ENCODE measurements around the gene GLMN.

The GLMN gene

DNA sequence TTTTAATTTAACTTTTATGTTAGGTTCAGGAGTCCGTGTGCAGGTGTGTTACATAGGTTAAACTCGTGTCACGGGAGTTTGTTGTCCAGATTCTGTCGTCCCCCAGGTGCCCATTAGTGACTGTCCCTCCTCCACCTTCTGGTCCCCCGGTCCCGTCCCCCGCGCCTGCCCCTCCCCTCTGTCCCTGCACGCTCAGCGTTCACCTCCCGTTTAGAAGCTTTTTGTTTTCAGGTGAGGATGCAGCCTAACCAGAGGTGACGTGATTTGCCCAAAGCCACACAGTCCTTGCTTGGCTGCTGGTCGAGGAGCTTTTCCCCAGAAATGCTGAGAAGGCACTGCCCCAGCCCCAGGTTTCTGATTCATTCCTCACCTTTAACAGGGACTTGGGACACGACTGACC, 80.2 kb downstream of the GLMN start:
- TF ChIP-seq FOXP2 (optimal IDR thresholded peaks at IDR 0.05; ENCODE audit: borderline replicate concordance, extremely low read depth, extremely low read length, insufficient read depth) (no peak), SIN3A (IDR thresholded peaks at IDR 0.05; ENCODE audit: borderline replicate concordance, insufficient read depth, low read length) (no peak), TAF1 (IDR thresholded peaks at IDR 0.05; ENCODE audit: borderline replicate concordance, insufficient read depth, low read length) (no peak), POLR2AphosphoS5 (IDR thresholded peaks at IDR 0.05; ENCODE audit: low read depth, low read length) (no peak)
- TF ChIP-seq, protein P1, sequence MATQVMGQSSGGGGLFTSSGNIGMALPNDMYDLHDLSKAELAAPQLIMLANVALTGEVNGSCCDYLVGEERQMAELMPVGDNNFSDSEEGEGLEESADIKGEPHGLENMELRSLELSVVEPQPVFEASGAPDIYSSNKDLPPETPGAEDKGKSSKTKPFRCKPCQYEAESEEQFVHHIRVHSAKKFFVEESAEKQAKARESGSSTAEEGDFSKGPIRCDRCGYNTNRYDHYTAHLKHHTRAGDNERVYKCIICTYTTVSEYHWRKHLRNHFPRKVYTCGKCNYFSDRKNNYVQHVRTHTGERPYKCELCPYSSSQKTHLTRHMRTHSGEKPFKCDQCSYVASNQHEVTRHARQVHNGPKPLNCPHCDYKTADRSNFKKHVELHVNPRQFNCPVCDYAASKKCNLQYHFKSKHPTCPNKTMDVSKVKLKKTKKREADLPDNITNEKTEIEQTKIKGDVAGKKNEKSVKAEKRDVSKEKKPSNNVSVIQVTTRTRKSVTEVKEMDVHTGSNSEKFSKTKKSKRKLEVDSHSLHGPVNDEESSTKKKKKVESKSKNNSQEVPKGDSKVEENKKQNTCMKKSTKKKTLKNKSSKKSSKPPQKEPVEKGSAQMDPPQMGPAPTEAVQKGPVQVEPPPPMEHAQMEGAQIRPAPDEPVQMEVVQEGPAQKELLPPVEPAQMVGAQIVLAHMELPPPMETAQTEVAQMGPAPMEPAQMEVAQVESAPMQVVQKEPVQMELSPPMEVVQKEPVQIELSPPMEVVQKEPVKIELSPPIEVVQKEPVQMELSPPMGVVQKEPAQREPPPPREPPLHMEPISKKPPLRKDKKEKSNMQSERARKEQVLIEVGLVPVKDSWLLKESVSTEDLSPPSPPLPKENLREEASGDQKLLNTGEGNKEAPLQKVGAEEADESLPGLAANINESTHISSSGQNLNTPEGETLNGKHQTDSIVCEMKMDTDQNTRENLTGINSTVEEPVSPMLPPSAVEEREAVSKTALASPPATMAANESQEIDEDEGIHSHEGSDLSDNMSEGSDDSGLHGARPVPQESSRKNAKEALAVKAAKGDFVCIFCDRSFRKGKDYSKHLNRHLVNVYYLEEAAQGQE (IDR thresholded peaks at IDR 0.05; ENCODE audit: insufficient read depth in 1 of 2, low read depth in 2 of 2, low read length in 2 of 2) = no peak

GRCh38 chr1:92217721-92218120, 81.1 kb downstream of the GLMN start, which contains the start of gene C1orf146:
Gene C1orf146 (plus strand): TSS chr1:92217915. CDS start chr1:92231421, 13,506 bp downstream.
- no peak for TF ChIP-seq TAF1 (IDR thresholded peaks at IDR 0.05; ENCODE audit: borderline replicate concordance, insufficient read depth, low read length)
- TF ChIP-seq SIN3A (IDR thresholded peaks at IDR 0.05; ENCODE audit: borderline replicate concordance, insufficient read depth, low read length) = no peak
- no peak for TF ChIP-seq FOXP2 (optimal IDR thresholded peaks at IDR 0.05; ENCODE audit: borderline replicate concordance, extremely low read depth, extremely low read length, insufficient read depth)
- no peak for TF ChIP-seq POLR2AphosphoS5 (IDR thresholded peaks at IDR 0.05; ENCODE audit: low read depth, low read length)
- TF ChIP-seq, protein P1 (IDR thresholded peaks at IDR 0.05; ENCODE audit: insufficient read depth in 1 of 2, low read depth in 2 of 2, low read length in 2 of 2) = no peak

GRCh38 chr1:92211166-92211565, 87.6 kb downstream of the GLMN start:
- no peak for TF ChIP-seq POLR2AphosphoS5 (IDR thresholded peaks at IDR 0.05; ENCODE audit: low read depth, low read length)
- no peak for TF ChIP-seq FOXP2 (optimal IDR thresholded peaks at IDR 0.05; ENCODE audit: borderline replicate concordance, extremely low read depth, extremely low read length, insufficient read depth)
- no peak for TF ChIP-seq SIN3A (IDR thresholded peaks at IDR 0.05; ENCODE audit: borderline replicate concordance, insufficient read depth, low read length)
- TF ChIP-seq, protein P1 (IDR thresholded peaks at IDR 0.05; ENCODE audit: insufficient read depth in 1 of 2, low read depth in 2 of 2, low read length in 2 of 2) = no peak
- no peak for TF ChIP-seq TAF1 (IDR thresholded peaks at IDR 0.05; ENCODE audit: borderline replicate concordance, insufficient read depth, low read length)

GRCh38 chr1:92210701-92211100, 88.1 kb downstream of the GLMN start:
- TF ChIP-seq, protein P1 (IDR thresholded peaks at IDR 0.05; ENCODE audit: insufficient read depth in 1 of 2, low read depth in 2 of 2, low read length in 2 of 2) = no peak

GRCh38 chr1:92203105-92203504, 95.7 kb downstream of the GLMN start:
- TF ChIP-seq POLR2AphosphoS5 (IDR thresholded peaks at IDR 0.05; ENCODE audit: low read depth, low read length) (no peak), FOXP2 (optimal IDR thresholded peaks at IDR 0.05; ENCODE audit: borderline replicate concordance, extremely low read depth, extremely low read length, insufficient read depth) (no peak), TAF1 (IDR thresholded peaks at IDR 0.05; ENCODE audit: borderline replicate concordance, insufficient read depth, low read length) (no peak), SIN3A (IDR thresholded peaks at IDR 0.05; ENCODE audit: borderline replicate concordance, insufficient read depth, low read length) (no peak)
- TF ChIP-seq, protein P1 (IDR thresholded peaks at IDR 0.05; ENCODE audit: insufficient read depth in 1 of 2, low read depth in 2 of 2, low read length in 2 of 2) = no peak
